Measurements from ENCODE around the gene PPP1R36. TPM values are rescaled to one million over a fixed set of nuclear protein-coding genes. Genes with fewer than 3 reads are reported as not detected.

Gene PPP1R36
- total and polyA plus RNA-seq, 8 donors: 2.0 to 7.2 (median 5.2) TPM

DNA sequence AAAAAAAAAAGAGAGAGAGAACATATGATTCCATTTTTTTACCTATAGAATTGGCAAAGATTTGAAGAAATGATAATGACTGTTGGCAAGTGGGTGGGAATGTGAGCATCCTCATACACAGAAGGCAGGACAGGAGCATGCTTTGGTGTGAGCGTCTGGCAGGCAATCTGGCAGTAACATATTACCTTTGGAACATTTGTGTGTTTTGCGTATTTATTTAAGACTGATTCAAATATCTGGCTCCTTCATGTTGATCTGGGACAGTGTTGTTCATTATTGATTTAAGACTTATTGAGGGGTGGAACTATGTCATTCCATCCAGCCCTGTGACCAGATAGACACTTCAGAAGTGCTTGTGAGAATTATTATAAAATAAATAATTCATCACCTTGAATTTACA, 53.1 kb downstream of the PPP1R36 start:
- Histone ChIP-seq H3K4me1 (no peaks in the 10 kb centered on the region), H3K27ac (no peak overlapping the region), H3K27me3 (no peaks in the 10 kb centered on the region), H3K4me3 (no peak overlapping the region), H3K36me3 (no peaks in the 10 kb centered on the region), H3K9me3 (no peaks in the 10 kb centered on the region)
- ATAC-seq (no peak), FAIRE-seq (no peak), DNase-seq (no peak)
- intact Hi-C loops (cut with DNase I): no loop called here
- 24 to 40% methylated on average over 2 of the region's 2 CpGs for WGBS, 2 donors
- TF ChIP-seq, protein P1, sequence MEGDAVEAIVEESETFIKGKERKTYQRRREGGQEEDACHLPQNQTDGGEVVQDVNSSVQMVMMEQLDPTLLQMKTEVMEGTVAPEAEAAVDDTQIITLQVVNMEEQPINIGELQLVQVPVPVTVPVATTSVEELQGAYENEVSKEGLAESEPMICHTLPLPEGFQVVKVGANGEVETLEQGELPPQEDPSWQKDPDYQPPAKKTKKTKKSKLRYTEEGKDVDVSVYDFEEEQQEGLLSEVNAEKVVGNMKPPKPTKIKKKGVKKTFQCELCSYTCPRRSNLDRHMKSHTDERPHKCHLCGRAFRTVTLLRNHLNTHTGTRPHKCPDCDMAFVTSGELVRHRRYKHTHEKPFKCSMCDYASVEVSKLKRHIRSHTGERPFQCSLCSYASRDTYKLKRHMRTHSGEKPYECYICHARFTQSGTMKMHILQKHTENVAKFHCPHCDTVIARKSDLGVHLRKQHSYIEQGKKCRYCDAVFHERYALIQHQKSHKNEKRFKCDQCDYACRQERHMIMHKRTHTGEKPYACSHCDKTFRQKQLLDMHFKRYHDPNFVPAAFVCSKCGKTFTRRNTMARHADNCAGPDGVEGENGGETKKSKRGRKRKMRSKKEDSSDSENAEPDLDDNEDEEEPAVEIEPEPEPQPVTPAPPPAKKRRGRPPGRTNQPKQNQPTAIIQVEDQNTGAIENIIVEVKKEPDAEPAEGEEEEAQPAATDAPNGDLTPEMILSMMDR (IDR thresholded peaks at IDR 0.05): no peak

DNA sequence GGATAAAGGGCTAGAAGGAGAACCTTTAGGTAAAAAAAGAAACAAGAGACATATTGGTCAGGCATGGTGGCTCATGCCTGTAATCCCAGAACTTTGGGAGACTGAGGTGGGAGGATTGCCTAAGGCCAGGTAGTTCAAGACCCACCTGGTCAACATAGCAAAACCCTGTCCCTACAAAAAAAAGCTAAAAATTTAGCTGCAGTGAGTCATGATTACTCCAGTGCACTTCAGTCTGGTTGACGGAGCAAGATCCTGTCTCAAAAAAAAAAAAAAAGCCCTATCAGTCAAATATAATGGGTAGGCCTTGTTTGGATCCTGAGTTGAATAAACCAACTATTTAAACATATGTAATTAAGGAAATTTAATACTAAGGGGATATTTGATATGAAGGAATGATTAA, 54.2 kb downstream of the PPP1R36 start:
- no peak for FAIRE-seq

DNA sequence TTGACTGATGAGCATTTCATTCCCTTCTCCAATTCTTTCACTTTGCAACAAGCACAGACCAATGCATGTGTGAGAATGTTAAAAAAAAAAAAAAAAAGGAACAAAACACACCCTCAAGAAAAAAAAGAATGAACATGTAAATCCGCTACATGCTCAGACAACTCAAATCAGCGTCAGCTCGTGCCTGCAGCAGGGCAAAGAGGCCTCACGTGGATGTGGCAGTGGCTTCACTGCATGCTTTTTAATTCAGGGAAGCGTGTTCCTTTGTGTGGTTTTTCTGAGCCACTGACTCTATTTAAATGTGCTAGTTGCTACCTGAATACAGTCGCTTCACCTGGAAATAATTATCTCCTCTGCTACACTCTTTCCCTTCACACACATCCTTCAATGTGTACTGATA, 55.1 kb downstream of the PPP1R36 start:
- no peaks in the 10 kb centered on the region for H3K9me3 ChIP-seq
- intact Hi-C loops (cut with DNase I): no loop called here
- no peaks in the 10 kb centered on the region for H3K4me1 ChIP-seq
- FAIRE-seq (no peak), ATAC-seq (no peak), DNase-seq (no peak)
- H3K4me3 ChIP-seq: no peak overlapping the region
- H3K27ac ChIP-seq: no peak overlapping the region
- 88% methylated on average over 6 of the region's 6 CpGs for WGBS, 2 donors
- no peaks in the 10 kb centered on the region for H3K27me3 ChIP-seq
- no peaks in the 10 kb centered on the region for H3K36me3 ChIP-seq
- TF ChIP-seq, protein P1 (IDR thresholded peaks at IDR 0.05): no peak

More for the DNA sequence above, 54.2 kb downstream of the PPP1R36 start:
- Histone ChIP-seq H3K4me3 (no peak overlapping the region), H3K36me3 (no peaks in the 10 kb centered on the region), H3K27ac (no peak overlapping the region), H3K27me3 (no peaks in the 10 kb centered on the region), H3K4me1 (no peaks in the 10 kb centered on the region), H3K9me3 (no peaks in the 10 kb centered on the region)
- WGBS, 2 donors: 97 to 100% methylated on average over 1 of the region's 1 CpG
- intact Hi-C loops (cut with DNase I): no loop called here
- ATAC-seq (no peak), DNase-seq (no peak)
- TF ChIP-seq, protein P1 (IDR thresholded peaks at IDR 0.05): no peak

DNA sequence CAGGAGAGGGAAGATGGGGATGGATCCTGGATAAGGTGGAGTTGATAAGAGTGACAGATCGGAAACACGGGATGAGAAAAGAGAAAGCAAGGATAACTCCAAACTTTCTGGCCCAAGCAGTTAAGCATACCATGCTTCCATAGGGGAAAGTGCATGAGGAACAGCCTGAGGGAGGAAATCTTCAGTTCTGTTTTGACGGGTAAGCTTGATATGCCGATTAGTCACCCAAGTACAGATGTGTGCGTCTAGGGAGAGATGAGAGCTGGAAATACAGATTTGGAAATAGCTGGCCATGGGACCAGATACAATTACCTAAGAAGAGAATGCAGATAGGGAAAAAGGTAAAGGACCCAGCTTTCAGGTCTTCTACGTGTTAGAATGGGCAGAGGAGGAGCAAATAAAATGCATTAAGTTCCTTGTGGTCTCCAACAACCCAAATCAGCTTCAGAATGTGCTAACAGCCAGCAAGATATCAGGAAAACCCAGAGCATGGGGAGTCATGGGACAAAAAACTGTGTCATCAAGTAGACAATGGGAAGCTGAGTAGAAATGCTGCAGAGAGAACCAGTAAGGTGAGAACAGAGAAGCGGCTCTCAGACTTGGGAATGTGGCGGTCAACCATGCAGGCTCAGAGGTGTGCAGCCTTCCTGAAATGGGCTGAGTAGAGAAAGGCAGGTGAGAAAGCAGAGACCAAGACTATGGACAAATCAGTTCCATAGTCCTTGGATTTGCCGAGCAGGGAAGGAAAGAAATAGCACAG, 56.3 kb downstream of the PPP1R36 start:
- Histone ChIP-seq H3K36me3 (no peaks in the 10 kb centered on the region), H3K9me3 (no peaks in the 10 kb centered on the region), H3K4me3 (no peak overlapping the region), H3K27ac (no peak overlapping the region), H3K4me1 (peaks cover 2 to 5% (median 2%) of the 10 kb centered on the region in 3 donors), H3K27me3 (no peaks in the 10 kb centered on the region)
- 86 to 92% methylated on average over 9 of the region's 9 CpGs for WGBS, 2 donors
- TF ChIP-seq, protein P1 (IDR thresholded peaks at IDR 0.05): no peak
- ATAC-seq (no peak), DNase-seq (no peak), FAIRE-seq (no peak)
- intact Hi-C loops (cut with DNase I): no loop called here

DNA sequence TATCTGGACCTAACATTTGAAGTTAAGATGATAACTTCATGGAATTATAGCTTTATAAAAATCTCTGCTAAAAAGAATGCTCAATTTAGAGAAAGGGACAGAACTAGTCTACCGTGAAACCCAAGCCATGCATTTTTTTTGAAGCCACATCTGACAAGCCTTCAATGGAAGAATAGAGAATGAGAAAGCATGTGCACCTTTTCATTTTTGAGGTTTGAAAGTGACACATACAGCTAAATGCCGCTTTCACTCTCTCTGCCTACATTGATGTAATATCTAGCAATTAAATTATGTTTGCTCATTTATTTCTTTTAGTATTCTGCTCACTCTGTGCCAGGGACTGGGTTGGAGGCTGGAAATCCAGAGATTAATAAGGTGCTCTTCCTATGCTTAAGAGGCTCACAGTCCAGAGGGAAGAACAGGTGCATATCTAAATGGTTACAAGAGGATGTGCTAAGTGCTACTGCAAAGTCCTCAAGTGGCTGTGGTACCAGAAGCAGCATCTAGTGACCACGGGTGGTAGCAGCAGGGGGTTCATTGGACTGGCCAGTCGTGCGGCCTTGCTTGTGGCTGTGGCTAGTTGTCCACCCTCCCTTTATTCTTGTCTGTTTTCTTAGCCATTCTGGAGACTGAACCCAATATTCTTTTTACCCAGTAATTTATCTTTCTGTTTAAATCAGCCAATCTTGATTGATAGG, 60.4 kb downstream of the PPP1R36 start:
- ATAC-seq: no peak
- Histone ChIP-seq H3K27me3 (no peaks in the 10 kb centered on the region), H3K4me3 (no peak overlapping the region), H3K27ac (no peak overlapping the region), H3K9me3 (no peaks in the 10 kb centered on the region), H3K36me3 (no peaks in the 10 kb centered on the region), H3K4me1 (peaks cover 6 to 14% (median 13%) of the 10 kb centered on the region in 3 donors)
- no peak for DNase-seq
- TF ChIP-seq, protein P1 (IDR thresholded peaks at IDR 0.05): no peak
- intact Hi-C loops (cut with DNase I): no loop called here
- FAIRE-seq: no peak
- WGBS, 2 donors: 91 to 96% methylated on average over 5 of the region's 5 CpGs

Measured in pancreas (tissue), 10 donors.